Hepatocyte (in vitro differentiated cells): ENCODE data around the gene AMBP.

Experiments used
- EZH2 ChIP-seq: fragments of 200-600 bp; sonication (generic); IDR thresholded peaks from 2 replicates; pipeline ENCODE4 v1.6.1; 2016; ENCODE audit warnings: antibody characterized with exemption, mild to moderate bottlenecking, borderline replicate concordance
- TF ChIP-seq, protein P1 (sequence below): fragments of 200-600 bp; sonication (generic); IDR thresholded peaks from 2 replicates; pipeline ENCODE4 v1.5.1; 2016; ENCODE audit warnings: antibody characterized with exemption, mild to moderate bottlenecking; ENCODE audit not compliant: poor library complexity

DNA sequence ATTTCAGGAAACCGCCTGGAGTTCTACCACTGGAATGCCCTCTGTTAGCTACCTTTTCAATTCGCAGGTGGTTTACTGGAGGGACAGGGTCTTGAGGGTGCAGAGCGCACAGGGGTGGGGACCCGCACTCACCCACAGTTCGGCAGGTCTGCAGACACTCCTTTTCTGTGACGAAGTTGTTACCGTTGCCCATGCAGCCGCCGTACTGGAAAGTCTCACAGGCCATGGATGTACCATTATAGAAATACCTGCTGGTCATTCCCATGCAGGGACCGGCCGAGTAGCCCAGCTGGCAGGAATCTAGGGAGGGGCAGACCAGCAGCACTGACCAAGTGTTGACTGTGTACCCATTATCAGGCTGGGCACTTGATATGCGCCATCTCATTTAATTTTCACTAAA is 16.8 kb downstream of the AMBP start:
- TF ChIP-seq, protein P1, sequence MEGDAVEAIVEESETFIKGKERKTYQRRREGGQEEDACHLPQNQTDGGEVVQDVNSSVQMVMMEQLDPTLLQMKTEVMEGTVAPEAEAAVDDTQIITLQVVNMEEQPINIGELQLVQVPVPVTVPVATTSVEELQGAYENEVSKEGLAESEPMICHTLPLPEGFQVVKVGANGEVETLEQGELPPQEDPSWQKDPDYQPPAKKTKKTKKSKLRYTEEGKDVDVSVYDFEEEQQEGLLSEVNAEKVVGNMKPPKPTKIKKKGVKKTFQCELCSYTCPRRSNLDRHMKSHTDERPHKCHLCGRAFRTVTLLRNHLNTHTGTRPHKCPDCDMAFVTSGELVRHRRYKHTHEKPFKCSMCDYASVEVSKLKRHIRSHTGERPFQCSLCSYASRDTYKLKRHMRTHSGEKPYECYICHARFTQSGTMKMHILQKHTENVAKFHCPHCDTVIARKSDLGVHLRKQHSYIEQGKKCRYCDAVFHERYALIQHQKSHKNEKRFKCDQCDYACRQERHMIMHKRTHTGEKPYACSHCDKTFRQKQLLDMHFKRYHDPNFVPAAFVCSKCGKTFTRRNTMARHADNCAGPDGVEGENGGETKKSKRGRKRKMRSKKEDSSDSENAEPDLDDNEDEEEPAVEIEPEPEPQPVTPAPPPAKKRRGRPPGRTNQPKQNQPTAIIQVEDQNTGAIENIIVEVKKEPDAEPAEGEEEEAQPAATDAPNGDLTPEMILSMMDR: no peak
- TF ChIP-seq EZH2: no peak
